Ecto neural progenitor cell (in vitro differentiated cells): ENCODE measurements around the gene ADIRF.
"Not testable (repeated sequence)": the region's sequence is repeated elsewhere in the genome, so short reads cannot be mapped to it uniquely, and the experiment has no call there.

Source experiments
- DNase-seq: peaks from one replicate; pipeline ENCODE4 v3.0.0-alpha.2; 2018; ENCODE audit warnings: low spot score

ADIRF gene

DNA sequence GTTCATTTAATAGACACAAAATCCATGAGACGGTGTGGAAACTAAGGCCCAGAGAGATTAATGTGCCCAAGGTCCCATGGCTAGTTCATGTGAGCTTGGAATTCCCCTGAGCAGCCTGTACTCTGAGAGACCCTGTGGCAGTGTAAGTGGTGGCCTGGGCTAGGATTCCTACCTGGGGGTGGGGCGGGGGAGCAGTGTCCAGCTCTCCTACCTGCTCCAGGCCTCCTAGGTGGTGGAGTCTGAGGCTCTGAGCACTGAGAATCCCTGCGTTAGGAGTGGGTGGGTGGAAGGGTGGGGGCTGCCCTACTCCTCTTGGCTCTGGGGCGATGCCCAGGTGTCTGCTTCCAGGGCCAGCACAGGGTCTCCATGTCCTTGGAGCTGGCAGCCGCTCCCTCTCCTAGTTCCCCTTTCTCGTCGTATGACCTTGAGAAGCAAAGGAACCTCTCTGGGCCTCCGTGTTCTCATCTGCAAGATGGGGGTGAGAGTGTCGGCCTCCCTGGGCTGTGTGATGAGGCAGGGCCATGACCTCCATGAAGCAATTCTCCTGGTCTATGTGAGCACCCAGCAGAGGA is 7.3 kb upstream of the ADIRF start:
- DNase-seq = no peak

DNA sequence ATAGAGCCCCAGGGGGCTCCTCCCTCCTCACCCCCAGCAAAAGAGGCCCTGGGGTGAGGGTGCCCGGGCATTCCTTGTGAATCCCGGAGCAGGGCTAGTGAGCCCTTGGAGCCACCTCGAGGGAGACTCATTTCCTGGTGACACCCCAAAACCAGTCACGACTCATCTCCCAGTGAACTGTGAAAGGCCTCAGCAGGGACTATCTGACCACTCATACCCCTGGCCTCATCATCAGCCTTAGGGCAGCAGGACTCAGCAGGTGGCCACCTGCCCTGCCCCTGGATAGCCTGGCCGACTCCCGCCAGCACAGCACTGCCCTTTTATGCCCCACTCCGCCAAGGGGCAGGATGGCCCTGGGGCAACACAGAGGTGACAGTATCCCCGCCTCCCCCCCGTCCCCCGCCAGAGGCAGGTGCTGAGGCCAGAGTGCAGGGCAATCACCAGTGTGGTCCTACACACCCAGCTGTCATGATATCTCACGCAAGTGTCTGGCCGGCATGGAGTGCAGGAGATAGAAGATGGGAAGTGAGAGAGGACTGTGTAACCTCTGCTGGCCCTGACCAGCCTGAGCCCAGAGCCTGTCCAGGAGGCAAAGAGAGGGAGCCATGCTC is 6.7 kb upstream of the ADIRF start:
- DNase-seq = peak; percentile 46

DNA sequence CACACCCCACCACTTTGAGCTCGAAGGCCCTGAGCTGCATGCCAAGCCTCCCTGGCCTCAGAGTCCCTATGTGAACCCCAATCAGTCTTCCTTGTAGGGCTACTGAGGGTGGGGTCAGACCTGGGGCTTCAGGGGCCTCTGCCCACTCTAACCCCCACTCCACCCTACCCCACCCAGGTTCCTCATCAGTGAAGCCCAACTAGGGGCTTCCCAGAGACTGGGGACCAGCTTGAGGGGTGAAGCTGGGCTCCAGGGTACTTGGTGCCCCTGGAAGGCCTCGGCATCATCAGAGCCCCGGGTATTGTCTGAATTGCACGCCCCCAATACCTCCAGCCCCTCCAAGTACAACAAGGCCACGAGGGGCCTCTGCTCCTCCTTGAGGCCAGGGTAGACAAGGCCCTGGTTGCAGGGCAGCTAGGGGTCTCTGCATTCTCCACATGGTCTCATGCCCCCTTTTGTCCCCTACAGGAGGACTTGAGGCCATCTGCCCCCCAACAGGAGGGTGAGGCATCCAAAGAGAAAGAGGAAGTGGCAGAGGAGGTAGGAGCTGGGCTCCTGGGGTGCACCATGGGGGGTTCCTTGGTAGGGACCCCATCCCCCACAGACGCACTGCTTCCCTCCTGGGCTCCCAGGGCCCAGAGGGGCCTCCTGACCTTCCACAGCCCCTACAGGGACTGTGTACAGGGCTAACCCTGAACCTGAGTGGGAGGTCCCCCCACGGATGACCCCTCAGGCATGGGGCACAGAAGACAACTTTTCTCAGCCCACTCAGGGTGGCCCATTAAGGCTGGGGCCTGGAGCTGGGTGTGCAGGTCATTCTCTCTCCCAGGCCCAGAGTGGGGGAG is 5.9 kb upstream of the ADIRF start:
- no peak for DNase-seq

DNA sequence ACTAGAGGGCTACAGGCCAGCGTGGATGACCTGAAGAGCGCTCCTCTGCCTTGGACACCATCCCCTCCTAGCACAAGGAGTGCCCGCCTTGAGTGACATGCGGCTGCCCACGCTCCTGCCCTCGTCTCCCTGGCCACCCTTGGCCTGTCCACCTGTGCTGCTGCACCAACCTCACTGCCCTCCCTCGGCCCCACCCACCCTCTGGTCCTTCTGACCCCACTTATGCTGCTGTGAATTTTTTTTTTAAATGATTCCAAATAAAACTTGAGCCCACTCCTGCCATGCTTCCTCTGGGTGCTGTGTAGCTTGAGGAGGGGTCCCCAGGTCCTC is 5.3 kb upstream of the ADIRF start:
- no peak for DNase-seq

DNA sequence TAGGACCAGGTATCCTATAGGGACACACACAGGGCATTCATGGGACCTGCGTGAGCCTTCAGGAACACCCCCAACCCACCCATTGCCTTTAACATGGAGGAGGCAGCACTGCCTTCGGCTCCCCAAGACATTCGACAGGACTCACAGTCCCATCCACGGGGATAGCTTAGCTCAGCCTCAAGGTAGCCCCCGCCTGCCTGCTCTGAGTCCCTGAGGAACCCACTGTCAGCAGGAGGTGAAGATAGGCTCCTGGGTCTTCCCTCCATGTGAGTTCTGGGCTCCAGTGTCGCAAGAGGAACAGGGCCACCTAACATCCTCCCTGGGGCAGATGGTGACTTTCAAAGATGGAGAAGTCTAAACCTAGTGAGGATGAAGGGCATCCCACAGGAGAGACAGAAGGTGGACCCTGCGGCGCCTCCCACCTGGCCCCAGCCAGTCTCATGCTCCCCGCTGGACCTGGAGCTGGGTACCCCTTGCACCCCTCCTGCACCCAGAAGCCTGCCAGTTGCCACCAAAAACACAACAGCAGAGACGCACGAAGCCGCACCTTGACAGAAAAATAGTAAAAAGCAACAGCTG is 4.9 kb upstream of the ADIRF start:
- DNase-seq = no peak

DNA sequence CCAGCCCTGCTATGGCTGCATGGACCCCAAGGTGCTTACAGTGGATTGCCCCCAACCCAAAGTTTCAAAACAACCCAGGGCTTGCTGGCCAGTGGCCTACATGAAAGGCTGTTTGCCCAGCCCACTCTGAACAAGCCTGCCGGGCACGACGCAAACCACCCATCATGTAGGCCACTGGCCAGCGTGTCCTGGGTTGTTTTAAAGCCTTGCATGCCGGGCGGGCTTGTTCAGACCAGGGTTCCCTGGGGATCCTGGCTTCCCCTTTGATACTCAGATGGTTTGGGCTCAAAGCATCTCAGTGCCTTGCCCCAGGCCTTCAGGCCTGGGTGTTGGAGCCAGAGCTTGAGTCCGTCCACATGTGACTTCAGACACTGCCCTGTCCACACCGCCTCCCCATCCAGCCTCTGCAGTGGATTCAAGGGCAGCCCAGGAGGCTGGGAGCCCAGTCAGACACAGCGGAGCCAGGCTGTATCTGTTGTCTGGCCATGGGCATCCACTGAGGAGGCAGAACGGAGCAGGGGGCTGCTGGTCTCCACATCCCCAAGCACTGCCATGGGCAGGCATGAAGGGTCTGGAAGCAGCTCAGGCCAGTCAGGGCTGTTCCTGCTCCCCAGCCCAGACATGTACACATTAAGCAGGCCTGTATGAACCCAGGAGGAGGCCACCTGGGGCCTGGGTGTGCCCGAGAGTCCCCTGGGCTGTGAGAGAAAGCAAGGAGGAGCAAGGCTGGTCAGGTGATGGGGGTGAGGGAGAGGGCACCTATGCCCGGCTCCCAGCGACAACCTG is 4.0 kb upstream of the ADIRF start:
- DNase-seq = no peak

DNA sequence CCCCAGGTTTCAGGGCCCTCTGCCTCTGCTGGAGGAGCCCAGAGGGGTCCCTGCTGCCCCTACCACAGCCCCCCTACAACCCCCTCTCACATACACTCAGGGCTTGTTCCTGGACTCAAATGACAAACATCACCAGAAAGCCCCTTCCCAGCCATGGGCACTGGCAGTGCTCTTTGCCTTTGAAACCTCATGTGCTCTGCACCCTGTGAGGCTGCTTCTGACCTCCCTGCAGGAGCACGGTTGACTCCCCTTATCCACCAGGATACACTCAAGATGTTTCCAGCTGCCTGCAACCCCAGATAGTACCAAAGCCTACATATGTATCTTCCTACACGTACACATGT is 3.5 kb upstream of the ADIRF start:
- no peak for DNase-seq

DNA sequence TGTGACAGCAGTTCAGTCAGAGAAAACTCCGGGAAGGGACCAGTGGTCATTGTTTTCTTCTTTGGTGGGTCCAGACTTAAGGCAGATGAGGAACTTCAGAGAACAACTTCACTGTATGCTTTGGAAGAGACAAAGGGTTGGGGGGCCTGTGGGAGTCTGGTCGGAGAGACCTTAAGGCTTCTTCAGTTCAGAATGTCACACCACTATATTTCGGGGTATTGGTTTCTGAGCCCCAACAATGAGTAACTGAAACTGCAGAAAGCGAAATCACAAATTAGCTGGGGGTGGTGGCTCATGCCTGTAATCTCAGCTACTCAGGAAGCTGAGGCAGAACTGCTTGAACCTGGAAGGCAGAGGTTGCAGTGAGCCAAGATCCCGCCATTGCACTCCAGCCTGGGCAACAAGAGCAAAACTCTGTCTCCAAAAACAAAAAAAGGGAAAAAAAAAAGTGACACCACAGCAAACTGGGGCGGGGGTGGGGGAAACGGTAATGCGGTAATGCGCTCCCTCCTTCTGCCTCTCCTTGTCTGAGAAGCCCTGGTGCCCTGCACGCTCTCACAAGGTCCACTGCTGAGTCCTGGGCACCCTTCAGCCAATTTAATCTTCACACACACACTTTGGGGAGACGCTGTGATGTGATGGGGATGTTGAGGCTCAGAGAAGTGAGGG is 2.2 kb upstream of the ADIRF start:
- no peak for DNase-seq

DNA sequence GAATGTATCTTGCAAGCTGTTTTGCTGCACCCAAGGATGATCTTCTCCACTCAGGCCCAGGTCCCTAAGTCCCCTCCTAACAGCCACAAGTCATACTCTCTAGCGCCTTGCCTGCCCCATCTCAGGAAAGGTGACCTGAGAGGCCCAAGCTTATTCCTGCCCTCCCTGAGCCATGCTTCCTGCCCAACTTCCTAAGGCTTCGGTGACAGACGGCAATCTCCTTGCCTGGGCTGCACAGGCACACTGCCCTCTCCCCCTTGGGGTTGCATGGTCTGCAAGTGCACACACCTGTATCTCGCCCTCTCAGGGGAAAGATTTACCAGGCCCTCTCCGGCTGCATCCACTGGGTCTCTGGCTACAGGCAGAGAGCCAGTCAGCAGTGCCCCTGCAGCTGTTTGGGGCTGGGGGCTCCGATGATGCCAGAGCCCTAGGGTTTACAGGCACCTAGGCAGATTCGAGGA is 771 bp upstream of the ADIRF start:
- DNase-seq = no peak

DNA sequence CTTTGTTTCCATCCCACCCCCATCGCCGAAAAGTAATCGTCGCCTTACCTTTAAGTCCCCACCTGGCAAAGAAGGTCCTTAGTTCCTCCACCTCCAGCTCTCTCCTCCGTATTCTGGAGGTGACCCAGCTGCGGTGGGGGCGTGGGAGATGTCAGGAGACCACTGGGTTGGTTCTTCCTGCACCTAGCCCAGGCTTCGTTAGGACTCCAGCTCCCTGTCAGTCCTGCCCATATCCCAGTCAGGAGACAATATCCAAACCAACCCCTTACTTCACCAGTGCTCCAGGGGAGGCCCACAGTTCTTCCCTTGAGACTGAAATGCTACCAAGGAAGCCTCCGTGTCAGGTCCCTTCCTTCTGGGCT is 693 bp downstream of the ADIRF start:
- DNase-seq = no peak

DNA sequence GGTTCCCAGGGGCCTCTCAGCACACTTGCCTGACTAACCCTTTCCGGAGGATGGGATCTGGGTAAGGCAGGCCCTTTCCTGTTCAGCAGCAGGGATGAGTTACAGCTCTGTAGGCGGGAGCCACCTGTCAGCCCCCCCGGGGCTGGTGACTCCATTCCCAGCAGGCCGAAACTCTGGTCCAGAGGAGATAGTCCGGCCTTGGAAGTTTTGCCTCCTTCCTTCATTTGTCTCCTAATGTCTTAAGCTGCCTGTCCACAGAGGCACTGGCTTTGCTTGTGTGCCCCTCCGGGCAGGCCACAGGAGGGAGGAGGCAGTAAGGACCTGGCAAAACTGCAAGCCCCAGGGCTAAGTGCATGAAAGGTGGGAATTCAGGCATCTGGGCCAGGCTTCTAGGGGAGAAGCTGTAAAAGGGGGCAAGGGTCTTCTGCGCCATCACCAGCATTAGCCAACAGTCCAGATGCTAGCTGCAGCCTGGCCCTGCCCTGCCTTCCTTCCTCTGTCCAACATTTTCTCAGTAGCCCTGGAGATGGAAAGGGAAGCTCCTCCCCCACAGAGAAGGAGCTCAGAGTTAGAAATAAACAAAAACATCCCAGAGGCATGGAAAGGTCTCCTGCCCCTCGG is 1.2 kb downstream of the ADIRF start:
- DNase-seq = no peak

DNA sequence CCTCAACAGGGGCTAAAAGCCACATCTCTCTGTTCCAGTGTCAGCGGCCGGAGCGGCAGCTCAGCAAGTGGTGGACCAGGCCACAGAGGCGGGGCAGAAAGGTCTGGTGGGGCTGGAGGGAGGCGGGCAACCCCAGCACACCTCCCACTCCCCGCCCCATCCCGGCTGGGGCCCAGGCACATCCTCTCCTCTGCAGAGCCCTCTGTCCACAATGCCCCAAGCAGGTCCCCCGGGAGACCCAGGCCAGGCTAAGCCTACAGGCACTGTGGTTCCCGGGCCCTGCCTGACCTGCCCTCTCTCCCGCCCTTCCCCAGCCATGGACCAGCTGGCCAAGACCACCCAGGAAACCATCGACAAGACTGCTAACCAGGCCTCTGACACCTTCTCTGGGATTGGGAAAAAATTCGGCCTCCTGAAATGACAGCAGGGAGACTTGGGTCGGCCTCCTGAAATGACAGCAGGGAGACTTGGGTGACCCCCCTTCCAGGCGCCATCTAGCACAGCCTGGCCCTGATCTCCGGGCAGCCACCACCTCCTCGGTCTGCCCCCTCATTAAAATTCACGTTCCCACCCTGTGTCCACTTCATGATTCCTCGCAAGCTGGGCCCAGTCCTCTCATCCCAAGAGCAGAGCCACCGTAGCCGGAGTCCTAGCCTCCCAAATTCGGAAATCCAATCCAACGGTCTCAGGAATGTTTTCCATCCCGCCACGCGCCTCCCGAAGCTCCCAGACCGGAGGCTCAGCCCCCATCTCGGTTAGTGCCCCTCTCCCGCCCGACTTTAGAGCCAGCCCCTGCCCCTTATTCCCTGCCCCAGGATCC is 2.1 kb downstream of the ADIRF start:
- peak; percentile 80 for DNase-seq

DNA sequence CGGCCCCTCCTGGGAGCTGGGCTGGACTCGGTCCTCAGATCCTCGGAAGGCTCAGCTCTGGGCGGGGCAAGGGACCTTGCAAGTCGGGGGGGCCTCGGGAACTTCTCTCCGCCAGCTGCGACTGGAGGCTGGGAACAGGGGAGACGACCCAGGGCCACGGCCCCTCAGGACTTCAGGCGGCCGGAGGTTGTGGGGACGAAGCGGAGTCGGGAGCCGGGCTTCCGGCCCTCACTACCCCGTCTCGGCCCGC is 2.6 kb downstream of the ADIRF start:
- no peak for DNase-seq

DNA sequence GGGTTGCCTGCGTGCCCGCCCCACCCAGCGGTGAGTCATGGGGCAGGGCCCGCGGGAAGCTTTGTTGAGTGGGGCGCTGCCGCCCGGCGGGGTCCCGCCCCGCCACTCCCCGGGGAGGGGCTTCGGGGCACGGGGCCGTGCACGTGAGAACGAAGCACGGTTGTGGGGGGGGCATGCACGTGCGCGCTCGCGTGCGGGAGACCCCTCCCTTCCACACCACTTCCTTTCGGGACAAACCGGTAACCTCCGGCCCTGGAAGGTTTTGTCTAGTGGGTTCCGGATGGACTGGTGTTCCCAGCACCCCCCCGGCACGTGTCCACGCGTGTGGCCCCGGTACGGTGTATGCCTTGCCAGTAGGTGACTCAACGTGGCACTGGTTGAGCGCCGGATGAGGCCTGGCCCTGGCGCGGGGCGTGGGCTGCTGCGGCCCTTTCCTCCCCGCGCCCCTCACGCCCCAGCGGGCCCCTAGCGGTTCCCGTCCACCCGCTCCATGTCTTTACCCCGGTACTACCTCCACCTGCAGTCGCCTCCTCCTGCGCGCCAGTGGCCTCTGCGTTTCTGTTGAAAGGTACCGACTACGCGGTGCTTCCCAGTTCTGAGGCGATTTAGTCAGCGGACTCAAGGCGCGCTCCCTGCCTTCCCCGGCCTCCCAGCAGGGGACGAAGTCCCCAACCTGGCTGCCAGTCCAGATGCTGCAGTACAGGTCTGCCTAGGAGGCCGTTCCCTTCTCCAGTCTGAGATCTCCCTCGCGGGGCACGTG is 3.1 kb downstream of the ADIRF start:
- DNase-seq = peak; percentile 79

DNA sequence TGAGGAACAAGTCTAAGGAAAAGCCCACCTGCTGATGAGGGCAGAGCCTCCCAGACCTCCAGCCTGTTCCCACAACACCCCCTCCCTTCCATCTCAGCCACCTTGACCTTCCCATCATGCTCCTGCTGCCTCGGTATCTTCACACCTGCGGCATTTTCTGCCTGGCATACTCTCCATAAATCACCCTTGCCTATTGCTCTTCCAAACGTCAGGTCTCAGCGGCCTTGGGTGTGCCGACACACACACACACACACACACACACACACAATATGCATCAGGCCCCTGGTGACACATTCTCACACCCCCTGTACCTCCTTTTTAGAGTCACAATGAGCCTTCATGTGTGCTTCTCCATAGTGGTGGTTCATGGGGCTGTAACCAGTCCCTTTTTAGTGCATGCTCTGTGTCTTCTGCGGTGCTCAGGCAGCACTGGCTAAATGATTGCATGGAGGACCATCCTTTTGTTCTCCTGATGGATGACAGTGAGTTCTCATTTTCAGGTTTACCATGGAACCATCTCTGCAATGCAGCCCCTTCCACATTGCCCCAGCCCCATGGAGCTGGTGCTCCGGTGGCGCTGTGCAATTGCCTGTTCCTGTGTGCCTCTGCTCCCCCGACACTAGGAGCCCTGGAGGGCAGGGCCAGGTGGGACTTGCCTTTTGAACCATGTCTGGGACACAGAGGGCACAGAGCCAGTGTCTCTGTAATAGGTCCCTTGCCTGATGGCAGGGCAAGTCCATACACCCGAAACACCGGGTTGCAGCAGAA is 4.5 kb downstream of the ADIRF start:
- no peak for DNase-seq

DNA sequence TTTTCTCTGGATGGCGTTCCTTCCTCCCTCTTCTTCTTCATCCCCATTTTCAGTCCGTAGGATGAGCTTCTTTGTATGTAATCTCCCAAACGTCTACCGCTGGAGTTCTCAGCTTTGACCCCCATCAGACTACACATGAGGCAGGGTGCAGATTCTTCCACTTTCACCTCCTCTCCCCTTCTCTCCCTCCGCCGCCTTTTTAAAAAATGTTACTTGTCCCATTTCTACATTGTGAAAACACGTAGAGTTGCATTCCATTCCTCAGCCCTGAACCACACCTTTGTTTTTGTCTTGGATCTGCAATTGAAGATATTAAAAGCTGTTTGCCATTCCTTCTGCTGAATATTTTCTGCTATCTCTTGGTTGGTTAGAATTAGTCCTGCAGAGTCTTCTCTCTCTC is 6.2 kb downstream of the ADIRF start:
- no peak for DNase-seq

DNA sequence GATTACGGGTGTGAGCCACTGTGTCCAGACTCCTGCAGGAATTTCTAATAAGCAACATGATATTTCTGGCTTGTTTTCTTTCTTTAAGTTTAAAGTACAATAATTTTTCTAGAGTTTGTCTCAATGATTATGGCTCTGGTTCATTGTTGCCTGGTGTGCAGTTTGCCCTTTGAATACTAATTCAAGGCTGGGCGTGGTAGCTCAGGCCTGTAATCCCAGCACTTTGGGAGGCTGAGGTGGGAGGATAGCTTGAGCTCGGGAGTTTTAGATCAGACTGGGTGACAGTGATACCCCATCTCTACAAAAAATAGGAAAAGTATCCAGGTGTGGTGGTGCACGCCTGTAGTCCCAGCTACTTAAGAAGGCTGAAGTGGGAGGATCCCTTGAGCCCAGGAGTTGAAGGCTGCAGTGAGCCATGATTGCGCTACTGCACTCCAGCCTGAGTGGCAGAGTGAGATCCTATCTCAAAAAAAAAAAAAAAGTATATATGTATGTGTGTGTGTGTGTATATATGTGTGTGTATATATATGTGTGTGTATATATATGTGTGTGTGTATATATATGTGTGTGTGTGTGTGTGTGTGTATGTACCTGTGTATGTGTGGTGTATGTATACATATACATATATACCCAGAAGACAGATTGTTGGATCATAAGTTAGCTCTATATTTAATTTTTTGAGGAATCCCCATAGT is 8.2 kb downstream of the ADIRF start:
- DNase-seq = no peak

DNA sequence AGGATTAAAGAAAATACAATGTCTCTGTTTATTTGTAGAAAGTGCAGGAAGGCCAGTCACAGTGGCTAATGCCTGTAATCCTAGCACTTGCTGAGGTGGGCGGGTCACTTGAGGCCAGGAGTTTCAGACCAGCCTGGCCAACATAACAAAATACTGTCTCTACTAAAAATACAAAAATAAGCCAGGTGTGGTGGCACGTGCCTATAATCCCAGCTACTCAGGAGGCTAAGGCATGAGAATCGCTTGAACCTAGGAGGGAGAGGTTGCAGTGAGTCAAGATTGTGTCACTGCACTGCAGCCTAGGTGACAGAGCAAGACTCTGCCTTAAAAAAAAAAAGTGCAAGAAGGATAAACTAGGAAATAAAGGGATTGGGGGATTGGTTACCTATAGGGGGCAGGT is 10.2 kb downstream of the ADIRF start:
- DNase-seq = not testable (repeated sequence)

DNA sequence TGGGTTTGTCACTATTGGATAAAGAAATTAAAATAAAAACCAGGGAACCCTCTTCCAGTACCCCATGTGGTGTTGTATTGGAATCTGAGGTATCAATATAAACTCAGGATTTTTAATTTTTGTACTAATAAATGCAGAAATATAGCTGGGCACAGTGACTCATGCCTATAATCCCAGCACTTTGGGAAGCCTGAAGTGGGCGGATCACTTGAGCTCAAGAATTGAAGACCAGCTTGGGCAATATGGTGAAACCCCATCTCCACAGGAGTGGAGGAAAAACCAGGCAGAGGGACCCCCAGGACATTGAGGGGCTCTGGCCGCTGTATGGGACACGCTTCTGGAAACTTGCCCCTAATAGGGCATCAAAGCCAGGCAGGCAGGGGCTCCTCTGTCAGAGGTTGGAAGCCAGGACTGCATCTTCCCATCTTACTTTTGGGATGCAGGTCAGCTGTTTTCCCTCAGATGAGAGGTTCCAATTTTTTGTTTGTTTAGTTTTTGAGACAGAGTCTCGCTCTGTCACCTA is 11.1 kb downstream of the ADIRF start:
- no peak for DNase-seq
